HepG2 (cell line): ENCODE results near the gene NDC80. TPM values are rescaled to one million over a fixed set of nuclear protein-coding genes. Genes with fewer than 3 reads are reported as not detected.

Experiments
- CENPT ChIP-seq: sonication (generic); formaldehyde crosslinking; IDR thresholded peaks from 2 replicates; pipeline ENCODE4 v1.8.0; 2022; ENCODE audit warnings: low read depth, mild to moderate bottlenecking, moderate library complexity, missing genetic modification reagents
- CERS6 ChIP-seq: sonication (generic); formaldehyde crosslinking; IDR thresholded peaks from 2 replicates; pipeline ENCODE4 v1.5.0; 2020; ENCODE audit warnings: missing genetic modification reagents
- ELK4 ChIP-seq: sonication (generic); formaldehyde crosslinking; IDR thresholded peaks from 2 replicates; pipeline ENCODE4 v1.9.0; 2021; ENCODE audit warnings: missing genetic modification reagents, borderline replicate concordance
- FOXO4 ChIP-seq: sonication (generic); formaldehyde crosslinking; conservative IDR thresholded peaks from 2 replicates; pipeline ENCODE4 v1.8.1; 2023; ENCODE audit warnings: missing genetic modification reagents
- HDAC6 ChIP-seq: fragments of 200-600 bp; sonication (generic); IDR thresholded peaks from 2 replicates; pipeline ENCODE4 v1.7.0; 2017; ENCODE audit warnings: mild to moderate bottlenecking, antibody characterized with exemption, low read length, low read depth
- NFE2L1 ChIP-seq: sonication (generic); formaldehyde crosslinking; IDR thresholded peaks from 2 replicates; pipeline ENCODE4 v1.4.0; 2020; ENCODE audit warnings: missing genetic modification reagents, mild to moderate bottlenecking, borderline replicate concordance
- RFX5 ChIP-seq: IDR thresholded peaks from 2 replicates; pipeline ENCODE4 v1.6.1; 2011; ENCODE audit warnings: low read depth, low read length, improper control_type of control experiment
- RNF219 ChIP-seq: sonication (generic); formaldehyde crosslinking; IDR thresholded peaks from 2 replicates; pipeline ENCODE4 v1.5.0; 2020; ENCODE audit warnings: mild to moderate bottlenecking, missing genetic modification reagents
- ZBTB26 ChIP-seq: IDR thresholded peaks from 2 replicates; pipeline ENCODE4 v1.6.1; 2016; ENCODE audit warnings: missing compliant biosample characterization, missing genetic modification reagents, borderline replicate concordance
- ZBTB3 ChIP-seq: sonication (generic); formaldehyde crosslinking; IDR thresholded peaks from 2 replicates; pipeline ENCODE4 v1.4.0; 2020; ENCODE audit warnings: low read depth, mild to moderate bottlenecking, moderate library complexity, missing genetic modification reagents, borderline replicate concordance
- ZBTB49 ChIP-seq: sonication (generic); formaldehyde crosslinking; IDR thresholded peaks from 2 replicates; pipeline ENCODE4 v1.4.0; 2020; ENCODE audit warnings: missing genetic modification reagents, borderline replicate concordance
- ZNF235 ChIP-seq: sonication (generic); formaldehyde crosslinking; IDR thresholded peaks from 2 replicates; pipeline ENCODE4 v1.8.1; 2023; ENCODE audit warnings: mild to moderate bottlenecking, missing genetic modification reagents, borderline replicate concordance
- ZNF296 ChIP-seq: sonication (generic); formaldehyde crosslinking; conservative IDR thresholded peaks from 2 replicates; pipeline ENCODE4 v1.5.0; 2020; ENCODE audit warnings: mild to moderate bottlenecking, missing genetic modification reagents
- ZNF607 ChIP-seq: sonication (generic); formaldehyde crosslinking; IDR thresholded peaks from 2 replicates; pipeline ENCODE4 v1.5.1; 2020; ENCODE audit warnings: missing genetic modification reagents, mild to moderate bottlenecking, borderline replicate concordance
- ZNF660 ChIP-seq: sonication (generic); formaldehyde crosslinking; IDR thresholded peaks from 2 replicates; pipeline ENCODE4 v1.5.1; 2020; ENCODE audit warnings: mild to moderate bottlenecking, low read depth, missing genetic modification reagents, borderline replicate concordance
- ZNF7 ChIP-seq: IDR thresholded peaks from 2 replicates; pipeline ENCODE4 v1.6.1; 2016; ENCODE audit warnings: missing biosample characterization, missing genetic modification reagents
- ZNF773 ChIP-seq: sonication (generic); formaldehyde crosslinking; IDR thresholded peaks from 2 replicates; pipeline ENCODE4 v1.4.0; 2020; ENCODE audit warnings: missing genetic modification reagents, borderline replicate concordance
- polyA plus RNA-seq, 8 experiments: library from polyadenylated mRNA; depleted of rRNA in 3 of 8; stranded (reverse) in 7 of 8; unstranded in 1 of 8; fragments of >200 nt; fragmentation: Illumina TruSeq in 4 of 8; extraction: Trizol in 4 of 8; gene quantifications; 2 replicates each; pipeline versions ENCODE4 v1.2.1 to v1.2.3, GENCODE V29; 2011 to 2016; ENCODE audit warnings: low read depth in 4 of 8, missing spikeins in 1 of 8, mixed read lengths in 1 of 8; ENCODE audit not compliant: insufficient read depth in 1 of 8
- total RNA-seq, 5 experiments: library from RNA; depleted of rRNA; stranded (reverse); fragments of >200 nt; fragmentation: Illumina TruSeq; extraction: Trizol; gene quantifications; 2 replicates each; pipeline ENCODE4 v1.2.3, GENCODE V29; 2016; ENCODE audit warnings: low read depth in 1 of 5

The NDC80 gene
- total and polyA plus RNA-seq, 2 of the 13 experiments (the other 11 are each of a cell fraction or from before 2014, with no cell fraction given), result 9.6 to 33.0 TPM

- TF ChIP-seq ZNF607 (CRISPR knock-in tag) (no peak), ZBTB3 (CRISPR knock-in tag) (no peak), CENPT (CRISPR knock-in tag) (peak; percentile 98), ZNF773 (CRISPR knock-in tag) (no peak), ZNF7 (CRISPR knock-in tag) (no peak), RNF219 (CRISPR knock-in tag) (no peak), NFE2L1 (CRISPR knock-in tag) (no peak), ZBTB26 (CRISPR knock-in tag) (no peak), FOXO4 (CRISPR knock-in tag) (0 out of 2 replicates have a peak, but pooled peaks have one; percentile 79), ZBTB49 (CRISPR knock-in tag) (no peak), ZNF296 (no peak), ELK4 (CRISPR knock-in tag) (0 out of 2 replicates have a peak, but pooled peaks have one; percentile 57), ZNF660 (CRISPR knock-in tag) (no peak), ZNF235 (CRISPR knock-in tag) (no peak), RFX5 (peak; percentile 45; the same call in 1 of the 2 replicates), CERS6 (CRISPR knock-in tag) (no peak), HDAC6 (no peak)
Measured at GRCh38 chr18:2571200-2572170, at the start of gene NDC80, which contains the start of gene METTL4 (continued).
